Progenitor cell of endocrine pancreas (in vitro differentiated cells): Measurements from ENCODE around the gene CD109. TPM values are rescaled to one million over a fixed set of nuclear protein-coding genes. Genes with fewer than 3 reads are reported as not detected.
A peak's percentile ranks its signal among the peaks of the same experiment; 100 is the strongest.
"Not testable (repeated sequence)": the region's sequence is repeated elsewhere in the genome, so short reads cannot be mapped to it uniquely, and the experiment has no call there.

Experiments used
- DNase-seq: peaks from one replicate; pipeline ENCODE4 v3.0.0; 2021; ENCODE audit warnings: low spot score; ENCODE audit not compliant: unreplicated experiment
- H3K27ac Mint-ChIP-seq: 2 replicates; pipeline ENCODE4 v1.8.0; 2021; ENCODE audit warnings: mild to moderate bottlenecking, moderate library complexity, mixed read lengths
- H3K27me3 Mint-ChIP-seq: 2 replicates; pipeline ENCODE4 v1.8.0; 2021; ENCODE audit warnings: mixed read lengths
- H3K36me3 Mint-ChIP-seq: 2 replicates; pipeline ENCODE4 v1.8.0; 2022; ENCODE audit warnings: mixed read lengths; ENCODE audit not compliant: insufficient read depth
- H3K4me1 Mint-ChIP-seq: 2 replicates; pipeline ENCODE4 v1.8.0; 2021; ENCODE audit warnings: low read depth, mixed read lengths
- H3K4me3 Mint-ChIP-seq: 2 replicates; pipeline ENCODE4 v1.8.0; 2021; ENCODE audit warnings: low read depth, mild to moderate bottlenecking, moderate library complexity, mixed read lengths
- H3K9me3 Mint-ChIP-seq: 2 replicates; pipeline ENCODE4 v1.8.0; 2021; ENCODE audit warnings: low read depth, mixed read lengths
- total RNA-seq: library from RNA; stranded (reverse); gene quantifications from 2 replicates; pipeline ENCODE4 v1.2.1, GENCODE V29; 2021
- TF ChIP-seq, protein P1 (sequence below): fragments of 200-600 bp; sonication (generic); IDR thresholded peaks from one replicate; pipeline ENCODE4 v1.5.0; 2021; ENCODE audit warnings: antibody characterized with exemption, mild to moderate bottlenecking; ENCODE audit not compliant: unreplicated experiment

Gene CD109
- total RNA-seq, 1 donor from 2014 or later, result 0.24 TPM

DNA sequence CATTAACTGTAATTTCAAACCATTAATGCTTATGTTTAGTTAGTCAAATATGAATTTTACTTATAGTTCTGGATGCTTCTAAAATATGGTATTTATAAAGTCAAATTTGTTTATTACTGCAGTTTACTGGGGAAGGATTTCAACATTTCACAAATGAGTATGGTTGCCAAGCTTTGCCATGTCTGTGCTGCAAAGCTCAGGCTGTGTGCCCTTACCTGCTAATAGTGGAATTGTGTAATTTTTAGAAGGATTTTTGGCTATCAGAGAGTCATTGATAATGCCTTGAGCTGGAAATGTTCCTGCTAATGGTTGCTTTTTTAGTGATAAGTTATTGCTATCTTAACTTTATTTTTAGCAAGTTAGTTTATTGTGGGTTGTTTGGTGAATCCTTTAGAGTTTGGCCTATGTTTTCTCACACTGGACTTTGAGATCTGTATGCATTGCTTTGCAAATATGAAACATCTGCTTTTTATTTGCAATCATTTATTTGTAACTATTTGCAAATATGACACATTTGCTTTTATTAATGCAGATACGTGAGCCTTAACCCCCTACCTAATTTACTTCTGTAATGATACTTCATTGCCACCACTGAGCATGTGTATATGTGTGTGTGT, 105.8 kb downstream of the CD109 start:
- Mint-ChIP-seq H3K9me3 (no peaks in the 10 kb centered on the region), H3K4me3 (no peak overlapping the region), H3K27ac (no peak overlapping the region), H3K36me3 (no peaks in the 10 kb centered on the region), H3K4me1 (peaks cover 4% of the 10 kb centered on the region), H3K27me3 (no peaks in the 10 kb centered on the region)
- no peak for DNase-seq
- TF ChIP-seq, protein P1, sequence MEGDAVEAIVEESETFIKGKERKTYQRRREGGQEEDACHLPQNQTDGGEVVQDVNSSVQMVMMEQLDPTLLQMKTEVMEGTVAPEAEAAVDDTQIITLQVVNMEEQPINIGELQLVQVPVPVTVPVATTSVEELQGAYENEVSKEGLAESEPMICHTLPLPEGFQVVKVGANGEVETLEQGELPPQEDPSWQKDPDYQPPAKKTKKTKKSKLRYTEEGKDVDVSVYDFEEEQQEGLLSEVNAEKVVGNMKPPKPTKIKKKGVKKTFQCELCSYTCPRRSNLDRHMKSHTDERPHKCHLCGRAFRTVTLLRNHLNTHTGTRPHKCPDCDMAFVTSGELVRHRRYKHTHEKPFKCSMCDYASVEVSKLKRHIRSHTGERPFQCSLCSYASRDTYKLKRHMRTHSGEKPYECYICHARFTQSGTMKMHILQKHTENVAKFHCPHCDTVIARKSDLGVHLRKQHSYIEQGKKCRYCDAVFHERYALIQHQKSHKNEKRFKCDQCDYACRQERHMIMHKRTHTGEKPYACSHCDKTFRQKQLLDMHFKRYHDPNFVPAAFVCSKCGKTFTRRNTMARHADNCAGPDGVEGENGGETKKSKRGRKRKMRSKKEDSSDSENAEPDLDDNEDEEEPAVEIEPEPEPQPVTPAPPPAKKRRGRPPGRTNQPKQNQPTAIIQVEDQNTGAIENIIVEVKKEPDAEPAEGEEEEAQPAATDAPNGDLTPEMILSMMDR, result no peak

DNA sequence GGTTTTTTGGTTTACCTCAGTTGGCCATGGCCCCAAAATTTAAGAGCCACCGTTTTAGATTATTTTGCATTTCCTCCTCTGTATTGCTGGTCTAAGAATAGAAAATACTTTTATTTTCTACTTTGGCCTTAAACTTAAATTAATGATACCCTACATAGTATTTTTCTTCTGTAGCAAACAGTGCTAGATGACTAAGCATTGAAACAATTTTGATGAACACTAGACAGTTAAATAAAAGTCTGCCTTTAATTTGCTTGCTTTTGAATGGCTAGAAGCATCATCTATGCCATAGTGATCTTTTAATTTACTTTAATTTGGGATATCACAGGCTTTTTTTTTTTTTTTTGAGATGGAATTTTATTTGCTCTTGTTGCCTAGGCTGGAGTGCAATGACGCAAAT, 106.4 kb downstream of the CD109 start:
- peaks cover 4% of the 10 kb centered on the region for H3K4me1 Mint-ChIP-seq
- DNase-seq, result no peak
- no peaks in the 10 kb centered on the region for H3K36me3 Mint-ChIP-seq
- H3K27ac Mint-ChIP-seq, result no peak overlapping the region
- TF ChIP-seq, protein P1, result no peak
- H3K4me3 Mint-ChIP-seq, result no peak overlapping the region
- no peaks in the 10 kb centered on the region for H3K9me3 Mint-ChIP-seq
- H3K27me3 Mint-ChIP-seq, result no peaks in the 10 kb centered on the region

DNA sequence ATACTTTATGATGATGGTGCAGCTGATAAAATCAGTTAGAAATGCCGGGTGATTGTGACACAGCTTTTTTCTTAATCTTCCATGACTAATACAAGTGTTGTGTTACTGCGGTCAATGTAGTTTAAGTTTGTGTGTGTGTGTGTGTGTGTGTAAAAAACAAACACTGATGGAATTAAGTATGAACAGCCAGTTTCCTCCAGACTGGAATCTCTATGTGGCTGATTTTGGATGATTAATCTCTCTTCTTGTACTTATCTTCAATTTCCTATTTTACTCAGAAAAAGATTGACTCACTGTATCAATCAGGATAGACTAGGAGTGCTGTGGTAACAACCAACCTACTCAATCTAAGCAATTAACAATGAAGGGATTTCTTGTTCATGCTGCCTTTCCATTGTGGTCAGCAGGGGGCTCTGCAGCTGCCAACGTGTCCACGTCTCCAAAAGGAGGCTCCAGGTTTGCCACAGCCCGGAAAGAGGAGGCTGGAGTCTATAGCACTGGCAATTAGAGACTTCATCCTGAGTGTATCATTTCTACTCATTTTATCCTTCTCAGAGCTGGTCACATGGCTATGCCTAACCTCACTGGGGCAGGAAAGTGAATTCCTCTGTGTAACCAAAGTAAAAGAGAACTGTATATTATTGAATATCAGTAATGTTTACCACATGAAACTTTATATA, 107.7 kb downstream of the CD109 start:
- peaks cover 4% of the 10 kb centered on the region for H3K4me1 Mint-ChIP-seq
- H3K27me3 Mint-ChIP-seq, result no peaks in the 10 kb centered on the region
- no peak for DNase-seq

DNA sequence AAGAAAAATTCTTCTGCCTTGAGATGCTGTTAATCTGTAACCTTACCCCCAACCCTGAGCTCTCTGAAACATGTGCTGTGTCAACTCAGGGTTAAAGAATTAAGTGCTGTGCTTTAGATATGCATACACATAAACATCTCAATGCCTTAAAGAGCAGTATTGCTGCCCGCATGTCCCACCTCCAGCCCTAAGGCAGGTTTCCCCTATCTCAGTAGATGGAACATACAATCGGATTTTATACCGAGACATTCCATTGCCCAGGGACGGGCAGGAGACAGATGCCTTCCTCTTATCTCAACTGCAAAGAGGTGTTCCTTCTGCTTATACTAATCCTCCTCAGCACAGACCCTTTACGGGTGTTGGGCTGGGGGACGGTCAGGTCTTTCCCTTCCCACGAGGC, 109.2 kb downstream of the CD109 start:
- not testable (repeated sequence) for H3K27me3 Mint-ChIP-seq, DNase-seq, H3K4me3 Mint-ChIP-seq, H3K4me1 Mint-ChIP-seq, H3K9me3 Mint-ChIP-seq, H3K27ac Mint-ChIP-seq, H3K36me3 Mint-ChIP-seq

More for the DNA sequence above, 107.7 kb downstream of the CD109 start:
- Mint-ChIP-seq H3K36me3 (no peaks in the 10 kb centered on the region), H3K9me3 (no peaks in the 10 kb centered on the region), H3K4me3 (no peak overlapping the region), H3K27ac (no peak overlapping the region)
- TF ChIP-seq, protein P1, result peak; percentile 58

DNA sequence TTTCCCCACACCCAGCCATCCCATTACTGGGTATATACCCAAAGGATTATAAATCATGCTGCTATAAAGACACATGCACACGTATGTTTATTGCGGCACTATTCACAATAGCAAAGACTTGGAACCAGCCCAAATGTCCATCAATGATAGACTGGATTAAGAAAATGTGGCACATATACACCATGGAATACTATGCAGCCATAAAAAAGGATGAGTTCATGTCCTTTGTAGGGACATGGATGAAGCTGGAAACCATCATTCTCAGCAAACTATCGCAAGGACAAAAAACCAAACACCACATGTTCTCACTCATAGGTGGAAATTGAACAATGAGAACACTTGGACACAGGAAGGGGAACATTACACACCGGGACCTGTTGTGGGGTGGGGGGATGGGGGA, 110.0 kb downstream of the CD109 start:
- not testable (repeated sequence) for H3K4me1 Mint-ChIP-seq, H3K36me3 Mint-ChIP-seq, H3K9me3 Mint-ChIP-seq, H3K27me3 Mint-ChIP-seq, H3K4me3 Mint-ChIP-seq, H3K27ac Mint-ChIP-seq, DNase-seq

DNA sequence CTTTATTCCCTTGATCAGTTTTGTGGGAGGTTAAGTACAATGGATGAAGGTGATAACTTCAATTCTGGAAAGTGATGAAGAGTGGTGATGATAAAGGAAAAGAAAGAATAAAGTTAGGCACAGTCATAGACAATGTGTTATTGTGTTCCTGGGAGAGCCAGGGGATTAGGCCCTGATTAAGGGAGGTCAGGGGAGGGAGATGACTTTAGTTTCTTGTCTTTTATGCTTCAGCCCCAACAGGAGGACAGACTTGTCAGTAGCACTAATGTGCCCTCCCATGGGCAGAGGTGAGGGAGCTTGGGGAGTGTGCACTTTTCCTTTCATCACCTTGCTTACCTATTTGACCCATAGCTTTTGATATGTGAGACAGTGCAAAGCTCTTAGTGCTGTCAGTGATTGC, 115.7 kb downstream of the CD109 start:
- DNase-seq, result no peak
- no peak overlapping the region for H3K27ac Mint-ChIP-seq
- no peaks in the 10 kb centered on the region for H3K27me3 Mint-ChIP-seq
- no peaks in the 10 kb centered on the region for H3K4me1 Mint-ChIP-seq
- TF ChIP-seq, protein P1, result no peak
- H3K9me3 Mint-ChIP-seq, result no peaks in the 10 kb centered on the region
- H3K36me3 Mint-ChIP-seq, result no peaks in the 10 kb centered on the region
- H3K4me3 Mint-ChIP-seq, result no peak overlapping the region
